PC-3 (cell line): ENCODE measurements around the gene ASB16. TPM values are rescaled to one million over a fixed set of nuclear protein-coding genes. Genes with fewer than 3 reads are reported as not detected.

Experiments
- ATAC-seq: fragments of 200-7000 bp; cut with Tn5 transposase; 2 replicates; pipeline ENCODE4 v1.9.1; 2020; ENCODE audit warnings: mild to moderate bottlenecking, moderate library complexity
- BruUV-seq: library from RNA; stranded (reverse); fragments of 400-500 nt; replicated peaks from 2 replicates; lab custom pipeline; 2021; lab: Mats Ljungman, UMichigan
- CTCF ChIA-PET: fragments of 300-600 bp; sonication (Branson Sonifier 250); formaldehyde crosslinking; loops from one replicate; lab custom pipeline; 2022; ENCODE audit warnings: antibody characterized with exemption; lab: Charles Lee
- POLR2A ChIA-PET: fragments of 300-600 bp; sonication (Branson Sonifier 250); formaldehyde crosslinking; loops from one replicate; lab custom pipeline; 2022; ENCODE audit warnings: antibody characterized with exemption; ENCODE audit not compliant: unreplicated experiment; lab: Charles Lee
- DNase-seq: peaks from one replicate; pipeline ENCODE4 v3.0.0-alpha.2; 2015
- H2AFZ ChIP-seq: fragments of 300-600 bp; sonication (generic); 2 replicates; pipeline ENCODE4 v1.6.0; 2016; ENCODE audit warnings: antibody characterized with exemption, low read length
- H3F3A ChIP-seq: fragments of 300-600 bp; sonication (generic); one replicate; pipeline ENCODE4 v1.6.0; 2017; ENCODE audit warnings: antibody characterized with exemption, low read length, control low read depth, mild to moderate bottlenecking; ENCODE audit not compliant: unreplicated experiment
- H3K27ac ChIP-seq: fragments of 300-600 bp; sonication (generic); 2 replicates; pipeline ENCODE4 v1.5.1; 2016; ENCODE audit warnings: mild to moderate bottlenecking, low read length
- H3K27me3 ChIP-seq: fragments of 300-600 bp; sonication (generic); 2 replicates; pipeline ENCODE4 v1.6.1; 2016; ENCODE audit warnings: low read length, mixed read lengths
- H3K36me3 ChIP-seq: fragments of 300-600 bp; sonication (generic); 2 replicates; pipeline ENCODE4 v1.6.1; 2016; ENCODE audit warnings: low read depth, mixed run types, low read length, mixed read lengths
- H3K4me1 ChIP-seq: fragments of 300-600 bp; sonication (generic); 2 replicates; pipeline ENCODE4 v1.5.1; 2016; ENCODE audit warnings: low read length; ENCODE audit not compliant: insufficient read depth
- H3K4me2 ChIP-seq: fragments of 300-600 bp; sonication (generic); 2 replicates; pipeline ENCODE4 v1.6.0; 2016; ENCODE audit warnings: low read length
- H3K4me3 ChIP-seq: fragments of 300-600 bp; sonication (generic); 2 replicates; pipeline ENCODE4 v1.5.1; 2016; ENCODE audit warnings: mild to moderate bottlenecking, low read length, mixed read lengths
- H3K79me2 ChIP-seq: fragments of 300-600 bp; sonication (generic); 2 replicates; pipeline ENCODE4 v1.6.1; 2017; ENCODE audit warnings: low read length, mixed read lengths
- H3K9ac ChIP-seq: fragments of 300-600 bp; sonication (generic); 2 replicates; pipeline ENCODE4 v1.6.0; 2016; ENCODE audit warnings: mild to moderate bottlenecking, low read length
- H3K9me2 ChIP-seq: fragments of 300-600 bp; sonication (generic); replicated peaks from 2 replicates; pipeline ENCODE4 v1.6.1; 2016; ENCODE audit warnings: mixed run types, low read length, mixed read lengths
- H3K9me3 ChIP-seq: fragments of 300-600 bp; sonication (generic); 2 replicates; pipeline ENCODE4 v1.6.1; 2016; ENCODE audit warnings: low read length, mixed read lengths
- H4K20me1 ChIP-seq: fragments of 300-600 bp; sonication (generic); 2 replicates; pipeline ENCODE4 v1.6.1; 2016; ENCODE audit warnings: low read length, mixed read lengths
- CTCF ChIP-seq: fragments of 300-600 bp; sonication (generic); conservative IDR thresholded peaks from 2 replicates; pipeline ENCODE4 v1.5.1; 2017; ENCODE audit warnings: antibody characterized with exemption, low read depth, mild to moderate bottlenecking, low read length
- EZH2 ChIP-seq: fragments of 300-600 bp; sonication (generic); IDR thresholded peaks from one replicate; pipeline ENCODE4 v1.6.1; 2017; ENCODE audit warnings: antibody characterized with exemption, mild to moderate bottlenecking, low read length; ENCODE audit not compliant: unreplicated experiment
- EZH2phosphoT487 ChIP-seq: fragments of 300-600 bp; sonication (generic); IDR thresholded peaks from 2 replicates; pipeline ENCODE4 v1.6.1; 2018; ENCODE audit warnings: mild to moderate bottlenecking, antibody characterized with exemption, low read length, borderline replicate concordance
- intact Hi-C: fragments of 100-400 bp; cut with micrococcal nuclease; formaldehyde crosslinking; loops from 2 replicates; pipeline ENCODE4 v1.9.0; 2023
- total RNA-seq: library from RNA; depleted of rRNA; stranded (reverse); fragments of >200 nt; gene quantifications from 2 replicates; pipeline ENCODE4 v1.2.3, GENCODE V29; 2014

ASB16 gene
- total RNA-seq, 1 experiment from 2014 or later = 0.51 TPM

- H3K9me2 ChIP-seq = no peaks in the 10 kb centered on the region
- no peaks in the 10 kb centered on the region for H4K20me1 ChIP-seq
- H3K4me2 ChIP-seq = no peak overlapping the region
- ChIA-PET POLR2A (interaction anchor here (0.5 kb wide), 1 partner anchor 14 kb away, joined by 10 read pairs; the partner anchor contains the start of gene UBTF), CTCF (interaction anchor here (0.5 to 1.4 kb wide), 2 partner anchors 12 to 111 kb away, joined by 3 to 7 read pairs; no protein-coding TSS in a partner anchor)
- DNase-seq (peak; percentile 23), ATAC-seq (no peak)
- peaks cover 51% of the 10 kb centered on the region for H3K4me1 ChIP-seq
- H3K79me2 ChIP-seq = peaks cover 3% of the 10 kb centered on the region; the same call in 1 of the 2 replicates
- BruUV-seq = no TSS peak
- H3K9ac ChIP-seq = no peak overlapping the region
- no peaks in the 10 kb centered on the region for H3K9me3 ChIP-seq
- H3K36me3 ChIP-seq = peaks cover 31% of the 10 kb centered on the region
- no peak overlapping the region for H3K27ac ChIP-seq
- peaks cover 4% of the 10 kb centered on the region for H3F3A ChIP-seq
- no peak overlapping the region for H2AFZ ChIP-seq
- TF ChIP-seq EZH2phosphoT487 = no peak
- TF ChIP-seq CTCF = peak; percentile 39; the same call in 1 of the 2 replicates
- H3K4me3 ChIP-seq = no peak overlapping the region
- no peaks in the 10 kb centered on the region for H3K27me3 ChIP-seq
- intact Hi-C loops = no loop called here
Observed at GRCh38 chr17:44205962-44206824, 35.7 kb downstream of the ASB16 start.

- TF ChIP-seq EZH2 (no peak), EZH2phosphoT487 (no peak), CTCF (no peak)
Observed at GRCh38 chr17:44206825-44207155, 36.3 kb downstream of the ASB16 start.

GRCh38 chr17:44207319-44207718, 36.8 kb downstream of the ASB16 start:
- BruUV-seq = no TSS peak
- no peak for DNase-seq
- POLR2A ChIA-PET = no interaction called here
- Histone ChIP-seq H3K9ac (no peak overlapping the region), H2AFZ (no peak overlapping the region), H3K27me3 (no peaks in the 10 kb centered on the region), H3K4me3 (no peak overlapping the region), H3K4me2 (no peak overlapping the region), H3K27ac (no peak overlapping the region), H3K9me3 (no peaks in the 10 kb centered on the region), H3K9me2 (no peaks in the 10 kb centered on the region), H3K79me2 (no peaks in the 10 kb centered on the region), H3K4me1 (peaks cover 51% of the 10 kb centered on the region), H3F3A (peaks cover 4% of the 10 kb centered on the region), H4K20me1 (no peaks in the 10 kb centered on the region), H3K36me3 (peaks cover 35% of the 10 kb centered on the region)
- intact Hi-C loops = no loop called here
- TF ChIP-seq EZH2phosphoT487 (no peak), EZH2 (no peak), CTCF (no peak)
- CTCF ChIA-PET = interaction anchor here (0.6 kb wide), 1 partner anchor 19 kb away, joined by 6 read pairs; no protein-coding TSS in a partner anchor
- no peak for ATAC-seq

More at GRCh38 chr17:44206825-44207155, 36.3 kb downstream of the ASB16 start:
- peaks cover 51% of the 10 kb centered on the region for H3K4me1 ChIP-seq
- H3K27me3 ChIP-seq = no peaks in the 10 kb centered on the region
- BruUV-seq = no TSS peak
- ChIA-PET POLR2A (no interaction called here), CTCF (interaction anchor here (1.4 kb wide), 1 partner anchor 12 kb away, joined by 3 read pairs; no protein-coding TSS in a partner anchor)
- H3K9ac ChIP-seq = no peak overlapping the region
- no peaks in the 10 kb centered on the region for H3K9me3 ChIP-seq
- no peaks in the 10 kb centered on the region for H3K9me2 ChIP-seq
- no peak overlapping the region for H3K4me2 ChIP-seq
- no peak overlapping the region for H2AFZ ChIP-seq
- no peak for ATAC-seq
- peaks cover 4% of the 10 kb centered on the region for H3F3A ChIP-seq
- peaks cover 35% of the 10 kb centered on the region for H3K36me3 ChIP-seq
- no peak overlapping the region for H3K4me3 ChIP-seq
- no peak overlapping the region for H3K27ac ChIP-seq
- H3K79me2 ChIP-seq = no peaks in the 10 kb centered on the region
- DNase-seq = no peak
- H4K20me1 ChIP-seq = no peaks in the 10 kb centered on the region
- intact Hi-C loops = no loop called here
